ENCODE measurements around the gene MAP3K19.

- TF ChIP-seq, protein P1, sequence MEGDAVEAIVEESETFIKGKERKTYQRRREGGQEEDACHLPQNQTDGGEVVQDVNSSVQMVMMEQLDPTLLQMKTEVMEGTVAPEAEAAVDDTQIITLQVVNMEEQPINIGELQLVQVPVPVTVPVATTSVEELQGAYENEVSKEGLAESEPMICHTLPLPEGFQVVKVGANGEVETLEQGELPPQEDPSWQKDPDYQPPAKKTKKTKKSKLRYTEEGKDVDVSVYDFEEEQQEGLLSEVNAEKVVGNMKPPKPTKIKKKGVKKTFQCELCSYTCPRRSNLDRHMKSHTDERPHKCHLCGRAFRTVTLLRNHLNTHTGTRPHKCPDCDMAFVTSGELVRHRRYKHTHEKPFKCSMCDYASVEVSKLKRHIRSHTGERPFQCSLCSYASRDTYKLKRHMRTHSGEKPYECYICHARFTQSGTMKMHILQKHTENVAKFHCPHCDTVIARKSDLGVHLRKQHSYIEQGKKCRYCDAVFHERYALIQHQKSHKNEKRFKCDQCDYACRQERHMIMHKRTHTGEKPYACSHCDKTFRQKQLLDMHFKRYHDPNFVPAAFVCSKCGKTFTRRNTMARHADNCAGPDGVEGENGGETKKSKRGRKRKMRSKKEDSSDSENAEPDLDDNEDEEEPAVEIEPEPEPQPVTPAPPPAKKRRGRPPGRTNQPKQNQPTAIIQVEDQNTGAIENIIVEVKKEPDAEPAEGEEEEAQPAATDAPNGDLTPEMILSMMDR (conservative IDR thresholded peaks at IDR 0.05; ENCODE audit: low read depth, low read length) = no peak
- no peak for TF ChIP-seq EZH2 (IDR thresholded peaks at IDR 0.05; ENCODE audit: low read length, unreplicated experiment)
Measured at GRCh38 chr2:135050684-135051083, 3.4 kb upstream of the MAP3K19 start.
